Measurements from ENCODE around the gene TMIGD1.

DNA sequence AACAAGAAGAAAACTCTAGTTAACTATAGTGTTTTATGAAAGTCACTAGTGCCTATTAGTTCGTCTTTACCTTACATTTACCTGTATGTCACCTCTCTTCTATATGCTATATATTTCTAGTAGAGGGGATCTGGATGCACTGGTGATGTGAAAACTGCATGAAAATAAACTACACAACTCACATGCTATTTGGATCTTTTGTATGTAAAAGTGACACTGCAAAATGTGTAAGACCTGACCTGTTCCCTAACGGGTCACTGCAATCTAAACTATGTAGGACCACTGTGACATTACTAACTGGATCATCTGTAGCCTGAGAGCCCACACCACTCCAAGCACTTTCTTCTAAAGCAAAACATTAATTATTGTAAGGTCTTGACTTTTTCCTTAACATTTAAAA is 43.8 kb downstream of the TMIGD1 start:
- no peak for TF ChIP-seq POLR2AphosphoS5 (IDR thresholded peaks at IDR 0.05)
- TF ChIP-seq, protein P1, sequence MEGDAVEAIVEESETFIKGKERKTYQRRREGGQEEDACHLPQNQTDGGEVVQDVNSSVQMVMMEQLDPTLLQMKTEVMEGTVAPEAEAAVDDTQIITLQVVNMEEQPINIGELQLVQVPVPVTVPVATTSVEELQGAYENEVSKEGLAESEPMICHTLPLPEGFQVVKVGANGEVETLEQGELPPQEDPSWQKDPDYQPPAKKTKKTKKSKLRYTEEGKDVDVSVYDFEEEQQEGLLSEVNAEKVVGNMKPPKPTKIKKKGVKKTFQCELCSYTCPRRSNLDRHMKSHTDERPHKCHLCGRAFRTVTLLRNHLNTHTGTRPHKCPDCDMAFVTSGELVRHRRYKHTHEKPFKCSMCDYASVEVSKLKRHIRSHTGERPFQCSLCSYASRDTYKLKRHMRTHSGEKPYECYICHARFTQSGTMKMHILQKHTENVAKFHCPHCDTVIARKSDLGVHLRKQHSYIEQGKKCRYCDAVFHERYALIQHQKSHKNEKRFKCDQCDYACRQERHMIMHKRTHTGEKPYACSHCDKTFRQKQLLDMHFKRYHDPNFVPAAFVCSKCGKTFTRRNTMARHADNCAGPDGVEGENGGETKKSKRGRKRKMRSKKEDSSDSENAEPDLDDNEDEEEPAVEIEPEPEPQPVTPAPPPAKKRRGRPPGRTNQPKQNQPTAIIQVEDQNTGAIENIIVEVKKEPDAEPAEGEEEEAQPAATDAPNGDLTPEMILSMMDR (IDR thresholded peaks at IDR 0.05 in 8 of 11, conservative IDR thresholded peaks at IDR 0.05 in 3 of 11): no peak
